Effector memory CD8-positive, alpha-beta T cell (primary cell): Measurements from ENCODE around the gene KY.

ENCODE experiments used
- ATAC-seq: fragments of 150-1000 bp; cut with Tn5 transposase; replicated peaks from 2 replicates; pipeline ENCODE4 v1.10.0; 2021; ENCODE audit warnings: mild to moderate bottlenecking, moderate library complexity
- DNase-seq, 3 experiments: peaks; one replicate each; pipeline ENCODE4 v3.0.0; 2021
- H3K27ac Mint-ChIP-seq, 2 donors: one replicate each; pipeline ENCODE4 v1.8.0; 2022; ENCODE audit warnings: mild to moderate bottlenecking in 2 of 2, mixed read lengths in 2 of 2, moderate library complexity in 2 of 2
- H3K27me3 Mint-ChIP-seq, 2 donors: one replicate each; pipeline ENCODE4 v1.8.0; 2022; ENCODE audit warnings: mixed read lengths in 2 of 2
- H3K36me3 Mint-ChIP-seq: one replicate; pipeline ENCODE4 v1.8.0; 2022; ENCODE audit warnings: mild to moderate bottlenecking, moderate library complexity, mixed read lengths; ENCODE audit not compliant: insufficient read depth
- H3K4me1 Mint-ChIP-seq, 2 donors: one replicate each; pipeline ENCODE4 v1.8.0; 2022; ENCODE audit warnings: low read depth in 2 of 2, mixed read lengths in 2 of 2
- H3K4me3 Mint-ChIP-seq, 2 donors: one replicate each; pipeline ENCODE4 v1.8.0; 2022; ENCODE audit warnings: mild to moderate bottlenecking in 2 of 2, mixed read lengths in 2 of 2, moderate library complexity in 2 of 2
- H3K9me3 Mint-ChIP-seq, 2 donors: one replicate each; pipeline ENCODE4 v1.8.0; 2022; ENCODE audit warnings: mixed read lengths in 2 of 2

KY gene

GRCh38 chr3:134665243-134665642 lies 14.4 kb upstream of the KY start:
- Mint-ChIP-seq H3K27me3 (peaks cover 0 to 5% of the 10 kb centered on the region in 2 donors), H3K4me1 (no peaks in the 10 kb centered on the region), H3K4me3 (no peak overlapping the region), H3K36me3 (no peaks in the 10 kb centered on the region), H3K9me3 (peaks cover 0 to 7% of the 10 kb centered on the region in 2 donors), H3K27ac (no peak overlapping the region)
- DNase-seq (no peak), ATAC-seq (no peak)

GRCh38 chr3:134663721-134664456 lies 13.1 kb upstream of the KY start:
- Mint-ChIP-seq H3K9me3 (peaks cover 0 to 7% of the 10 kb centered on the region in 2 donors), H3K4me3 (no peak overlapping the region), H3K4me1 (no peaks in the 10 kb centered on the region), H3K27ac (no peak overlapping the region), H3K27me3 (peaks cover 0 to 5% of the 10 kb centered on the region in 2 donors), H3K36me3 (no peaks in the 10 kb centered on the region)
- no peak for ATAC-seq
- DNase-seq: no peak

GRCh38 chr3:134660046-134660441 lies 9.2 kb upstream of the KY start:
- no peak for DNase-seq
- no peaks in the 10 kb centered on the region for H3K36me3 Mint-ChIP-seq
- H3K4me1 Mint-ChIP-seq: no peaks in the 10 kb centered on the region
- peaks cover 8 to 12% of the 10 kb centered on the region in 2 donors for H3K27me3 Mint-ChIP-seq
- ATAC-seq: no peak
- no peak overlapping the region for H3K4me3 Mint-ChIP-seq
- H3K27ac Mint-ChIP-seq: no peak overlapping the region
- peaks cover 6 to 11% of the 10 kb centered on the region in 2 donors for H3K9me3 Mint-ChIP-seq

- Mint-ChIP-seq H3K36me3 (no peaks in the 10 kb centered on the region), H3K9me3 (peaks cover 6 to 11% of the 10 kb centered on the region in 2 donors), H3K27me3 (peaks cover 12 to 13% of the 10 kb centered on the region in 2 donors), H3K4me3 (no peak overlapping the region), H3K27ac (no peak overlapping the region), H3K4me1 (no peaks in the 10 kb centered on the region)
- DNase-seq: no peak
- no peak for ATAC-seq
Observed at GRCh38 chr3:134659391-134660045, 8.7 kb upstream of the KY start.

- Mint-ChIP-seq H3K27me3 (peaks cover 19 to 22% of the 10 kb centered on the region in 2 donors), H3K36me3 (no peaks in the 10 kb centered on the region), H3K9me3 (peaks cover 6 to 11% of the 10 kb centered on the region in 2 donors), H3K4me3 (no peak overlapping the region), H3K4me1 (no peaks in the 10 kb centered on the region), H3K27ac (no peak overlapping the region)
- DNase-seq (no peak), ATAC-seq (no peak)
Observed at GRCh38 chr3:134658555-134658954, 7.7 kb upstream of the KY start.

GRCh38 chr3:134656211-134656800 lies 5.5 kb upstream of the KY start:
- no peak for DNase-seq
- H3K36me3 Mint-ChIP-seq: no peaks in the 10 kb centered on the region
- H3K27ac Mint-ChIP-seq: no peak overlapping the region
- peaks cover 6 to 7% of the 10 kb centered on the region in 2 donors for H3K9me3 Mint-ChIP-seq
- ATAC-seq: no peak
- H3K4me3 Mint-ChIP-seq: no peak overlapping the region
- H3K4me1 Mint-ChIP-seq: no peaks in the 10 kb centered on the region
- peaks cover 21 to 36% of the 10 kb centered on the region in 2 donors for H3K27me3 Mint-ChIP-seq

- Mint-ChIP-seq H3K27ac (no peak overlapping the region), H3K4me1 (peaks cover 0 to 1% of the 10 kb centered on the region in 2 donors), H3K4me3 (no peak overlapping the region), H3K9me3 (peaks cover 4 to 6% of the 10 kb centered on the region in 2 donors), H3K27me3 (peaks cover 21 to 40% of the 10 kb centered on the region in 2 donors), H3K36me3 (no peaks in the 10 kb centered on the region)
- no peak for ATAC-seq
- DNase-seq: no peak
Observed at GRCh38 chr3:134655706-134656105, 4.9 kb upstream of the KY start.

- ATAC-seq: no peak
- Mint-ChIP-seq H3K27ac (no peak overlapping the region), H3K36me3 (no peaks in the 10 kb centered on the region), H3K4me3 (no peak overlapping the region), H3K4me1 (peaks cover 0 to 3% of the 10 kb centered on the region in 2 donors), H3K9me3 (peaks cover 4 to 6% of the 10 kb centered on the region in 2 donors), H3K27me3 (peaks cover 21 to 57% of the 10 kb centered on the region in 2 donors)
- DNase-seq: no peak
Observed at GRCh38 chr3:134654031-134654430, 3.2 kb upstream of the KY start.

GRCh38 chr3:134652886-134653630 lies 2.2 kb upstream of the KY start:
- H3K4me1 Mint-ChIP-seq: peaks cover 0 to 3% of the 10 kb centered on the region in 2 donors

GRCh38 chr3:134652409-134652831 lies 1.6 kb upstream of the KY start:
- Mint-ChIP-seq H3K4me3 (no peak overlapping the region), H3K27me3 (peaks cover 21 to 66% of the 10 kb centered on the region in 2 donors), H3K36me3 (no peaks in the 10 kb centered on the region), H3K27ac (no peak overlapping the region), H3K4me1 (peaks cover 0 to 3% of the 10 kb centered on the region in 2 donors), H3K9me3 (peaks cover 4 to 6% of the 10 kb centered on the region in 2 donors)
- no peak for DNase-seq
- no peak for ATAC-seq

More at GRCh38 chr3:134652886-134653630, 2.2 kb upstream of the KY start:
- DNase-seq (no peak), ATAC-seq (no peak)
- no peaks in the 10 kb centered on the region for H3K36me3 Mint-ChIP-seq
- no peak overlapping the region for H3K27ac Mint-ChIP-seq
- H3K4me3 Mint-ChIP-seq: no peak overlapping the region
- peaks cover 21 to 66% of the 10 kb centered on the region in 2 donors for H3K27me3 Mint-ChIP-seq
- peaks cover 4 to 6% of the 10 kb centered on the region in 2 donors for H3K9me3 Mint-ChIP-seq

GRCh38 chr3:134651347-134652041 lies 672 bp upstream of the KY start:
- peaks cover 4 to 6% of the 10 kb centered on the region in 2 donors for H3K9me3 Mint-ChIP-seq
- H3K27ac Mint-ChIP-seq: no peak overlapping the region
- H3K4me1 Mint-ChIP-seq: peaks cover 0 to 3% of the 10 kb centered on the region in 2 donors
- peaks cover 21 to 66% of the 10 kb centered on the region in 2 donors for H3K27me3 Mint-ChIP-seq
- no peaks in the 10 kb centered on the region for H3K36me3 Mint-ChIP-seq
- ATAC-seq (no peak), DNase-seq (no peak)
- no peak overlapping the region for H3K4me3 Mint-ChIP-seq

- no peaks in the 10 kb centered on the region for H3K36me3 Mint-ChIP-seq
- H3K27me3 Mint-ChIP-seq: peaks cover 9 to 65% of the 10 kb centered on the region in 2 donors
- no peak for DNase-seq
- ATAC-seq: no peak
- peaks cover 0 to 3% of the 10 kb centered on the region in 2 donors for H3K4me1 Mint-ChIP-seq
- no peak overlapping the region for H3K4me3 Mint-ChIP-seq
- H3K9me3 Mint-ChIP-seq: no peaks in the 10 kb centered on the region
- no peak overlapping the region for H3K27ac Mint-ChIP-seq
Observed at GRCh38 chr3:134649106-134649705, 1.6 kb downstream of the KY start.
